ENCODE measurements around the gene ASTE1.

The ASTE1 gene

DNA sequence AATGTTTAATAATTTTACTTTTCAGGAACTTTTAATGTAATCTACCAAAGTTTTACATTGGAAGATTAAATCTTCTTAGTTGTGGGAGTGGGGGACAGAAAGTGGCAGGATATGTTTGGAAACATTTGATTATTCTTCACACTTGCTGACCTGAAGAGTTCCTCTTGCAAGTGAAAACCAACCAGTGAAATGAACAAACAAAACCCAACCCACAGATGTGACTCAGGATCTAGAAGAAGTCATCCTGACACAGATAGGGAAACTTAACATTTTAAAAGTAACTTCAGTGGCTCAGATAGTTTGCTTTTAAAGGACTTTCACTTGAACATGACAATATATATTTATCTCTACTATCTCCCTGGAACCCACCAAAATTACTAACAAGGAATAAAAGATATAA lies 55.4 kb downstream of the ASTE1 start:
- Histone ChIP-seq H3K9me3 (ENCODE audit: control insufficient read depth, low read length) (no peaks in the 10 kb centered on the region), H3K27me3 (ENCODE audit: control insufficient read depth, insufficient read depth, low read length) (no peaks in the 10 kb centered on the region), H3K36me3 (ENCODE audit: control insufficient read depth, insufficient read depth, low read length) (no peaks in the 10 kb centered on the region), H3K4me3 (ENCODE audit: low read length) (no peak overlapping the region), H3K4me1 (ENCODE audit: control insufficient read depth, insufficient read depth, low read length) (no peaks in the 10 kb centered on the region), H3K9ac (ENCODE audit: low read length) (no peak overlapping the region)

DNA sequence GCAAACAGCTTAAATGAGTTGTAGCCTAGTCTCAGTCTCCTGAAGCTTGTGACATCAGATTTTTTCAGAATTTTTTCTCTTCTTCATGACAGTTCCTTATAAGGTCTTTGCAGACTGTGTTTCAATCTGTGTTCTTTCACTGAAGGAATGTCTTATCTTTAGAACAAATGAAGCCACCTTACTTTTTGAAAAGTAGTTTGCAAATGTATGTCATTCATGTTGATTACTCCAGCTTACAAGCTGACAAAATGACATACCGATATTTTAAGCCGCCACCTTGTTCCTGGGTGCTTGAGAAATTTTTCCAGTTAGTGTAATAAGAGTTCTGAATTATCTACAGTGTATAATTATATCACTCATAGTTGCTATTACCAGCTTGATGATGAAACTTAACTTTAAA lies 57.0 kb downstream of the ASTE1 start:
- Histone ChIP-seq H3K27me3 (ENCODE audit: control insufficient read depth, insufficient read depth, low read length) (no peaks in the 10 kb centered on the region), H3K9me3 (ENCODE audit: control insufficient read depth, low read length) (no peaks in the 10 kb centered on the region), H3K9ac (ENCODE audit: low read length) (no peak overlapping the region), H3K36me3 (ENCODE audit: control insufficient read depth, insufficient read depth, low read length) (no peaks in the 10 kb centered on the region), H3K4me1 (ENCODE audit: control insufficient read depth, insufficient read depth, low read length) (no peaks in the 10 kb centered on the region), H3K4me3 (ENCODE audit: low read length) (no peak overlapping the region)

DNA sequence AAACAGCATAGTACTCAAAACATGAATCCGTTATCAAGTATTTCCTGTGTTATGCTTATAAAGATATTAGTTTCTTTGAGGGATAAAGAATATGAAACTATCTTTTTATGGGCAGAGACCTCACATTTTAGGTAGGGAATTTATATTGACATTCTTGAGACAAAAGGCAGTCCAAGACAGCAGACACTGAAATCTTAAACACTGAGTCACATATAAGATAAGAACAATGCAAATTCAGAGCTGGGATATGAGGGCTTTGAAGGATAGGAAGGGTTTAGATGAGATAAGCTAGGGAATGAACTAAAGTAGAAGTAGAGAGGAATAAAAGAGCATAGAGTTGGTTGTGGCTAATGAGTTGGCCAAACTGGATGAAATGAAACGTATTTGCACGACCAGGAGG lies 58.4 kb downstream of the ASTE1 start:
- H3K4me3 ChIP-seq (ENCODE audit: low read length): no peak overlapping the region
- no peaks in the 10 kb centered on the region for H3K27me3 ChIP-seq (ENCODE audit: control insufficient read depth, insufficient read depth, low read length)
- H3K9ac ChIP-seq (ENCODE audit: low read length): no peak overlapping the region
- no peaks in the 10 kb centered on the region for H3K4me1 ChIP-seq (ENCODE audit: control insufficient read depth, insufficient read depth, low read length)
- H3K9me3 ChIP-seq (ENCODE audit: control insufficient read depth, low read length): no peaks in the 10 kb centered on the region
- no peaks in the 10 kb centered on the region for H3K36me3 ChIP-seq (ENCODE audit: control insufficient read depth, insufficient read depth, low read length)

DNA sequence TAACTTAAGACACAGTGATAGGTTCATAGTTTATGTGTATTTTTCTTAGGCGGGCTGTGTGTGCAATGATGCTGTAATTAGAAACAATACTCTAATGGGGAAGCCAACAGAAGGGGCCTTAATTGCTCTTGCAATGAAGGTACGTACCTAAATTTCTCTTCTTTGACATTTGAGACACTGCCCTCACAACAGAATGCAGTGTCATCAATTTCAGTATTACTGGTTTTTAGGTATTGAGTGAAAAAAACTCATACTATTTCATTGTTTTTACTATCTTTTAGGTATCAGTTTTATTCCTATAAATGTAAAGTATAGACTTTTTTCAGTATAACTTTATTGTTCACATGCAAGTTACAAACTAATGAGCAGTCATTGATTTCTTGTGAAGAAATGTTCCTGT lies 59.3 kb downstream of the ASTE1 start:
- Histone ChIP-seq H3K4me1 (ENCODE audit: control insufficient read depth, insufficient read depth, low read length) (no peaks in the 10 kb centered on the region), H3K36me3 (ENCODE audit: control insufficient read depth, insufficient read depth, low read length) (no peaks in the 10 kb centered on the region), H3K9me3 (ENCODE audit: control insufficient read depth, low read length) (no peaks in the 10 kb centered on the region), H3K9ac (ENCODE audit: low read length) (no peak overlapping the region), H3K4me3 (ENCODE audit: low read length) (no peak overlapping the region), H3K27me3 (ENCODE audit: control insufficient read depth, insufficient read depth, low read length) (no peaks in the 10 kb centered on the region)

DNA sequence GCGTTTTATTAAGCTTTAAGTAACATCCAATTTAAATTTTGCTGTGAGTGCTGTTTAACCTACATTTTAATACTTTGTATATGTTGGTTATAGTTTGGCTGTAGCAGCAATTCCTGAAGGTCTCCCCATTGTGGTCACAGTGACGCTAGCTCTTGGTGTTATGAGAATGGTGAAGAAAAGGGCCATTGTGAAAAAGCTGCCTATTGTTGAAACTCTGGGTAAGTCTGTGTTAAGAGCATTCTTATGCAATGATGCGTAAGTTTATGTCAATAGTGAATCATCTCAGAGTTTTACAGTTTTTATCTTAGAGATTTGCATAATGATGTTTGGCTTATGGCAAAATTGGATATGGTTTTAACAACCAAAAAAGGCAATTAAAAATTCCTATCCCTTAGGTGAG lies 62.7 kb downstream of the ASTE1 start:
- H3K9me3 ChIP-seq (ENCODE audit: control insufficient read depth, low read length): no peaks in the 10 kb centered on the region
- H3K36me3 ChIP-seq (ENCODE audit: control insufficient read depth, insufficient read depth, low read length): peaks cover 4% of the 10 kb centered on the region
- H3K4me3 ChIP-seq (ENCODE audit: low read length): no peak overlapping the region
- no peak overlapping the region for H3K9ac ChIP-seq (ENCODE audit: low read length)
- no peaks in the 10 kb centered on the region for H3K4me1 ChIP-seq (ENCODE audit: control insufficient read depth, insufficient read depth, low read length)
- H3K27me3 ChIP-seq (ENCODE audit: control insufficient read depth, insufficient read depth, low read length): no peaks in the 10 kb centered on the region

Measured in mucosa of stomach (tissue), 1 donor.